ENCODE data around the gene SMIM9.

SMIM9 gene

GRCh38 chrX:154780968-154781367 lies 53.5 kb downstream of the SMIM9 start:
- DNase-seq (ENCODE audit: low spot score) = no peak

- DNase-seq (ENCODE audit: low spot score) = no peak
These were observed 55.2 kb downstream of the SMIM9 start for GRCh38 chrX:154779261-154779660.

- DNase-seq (ENCODE audit: low spot score) = no peak
These were observed 57.7 kb downstream of the SMIM9 start for GRCh38 chrX:154776753-154777152.

- DNase-seq (ENCODE audit: low spot score) = no peak
These were observed 58.8 kb downstream of the SMIM9 start for GRCh38 chrX:154775419-154776349.

GRCh38 chrX:154774622-154775021 lies 59.8 kb downstream of the SMIM9 start:
- DNase-seq (ENCODE audit: low spot score) = no peak

Measured in COLO829 (cell line).